Ishikawa (cell line): ENCODE measurements around the gene HTR2B.

Experiments used
- CEBPB ChIP-seq: IDR thresholded peaks from 2 replicates; pipeline ENCODE4 v1.6.1; 2012
- CREB1 ChIP-seq: IDR thresholded peaks from 2 replicates; pipeline ENCODE4 v1.6.1; 2012; ENCODE audit warnings: low read depth
- EGR1 ChIP-seq: IDR thresholded peaks from 2 replicates; pipeline ENCODE4 v1.6.1; 2012
- EP300 ChIP-seq: IDR thresholded peaks from 2 replicates; pipeline ENCODE4 v1.6.1; 2012; ENCODE audit warnings: borderline replicate concordance
- FOXM1 ChIP-seq: IDR thresholded peaks from 2 replicates; pipeline ENCODE4 v1.6.1; 2012; ENCODE audit warnings: low read depth, borderline replicate concordance
- NFIC ChIP-seq: IDR thresholded peaks from 2 replicates; pipeline ENCODE4 v1.6.1; 2012
- RAD21 ChIP-seq: IDR thresholded peaks from 2 replicates; pipeline ENCODE4 v1.6.1; 2012; ENCODE audit warnings: low read depth
- REST ChIP-seq: IDR thresholded peaks from 2 replicates; pipeline ENCODE4 v1.6.1; 2012; ENCODE audit warnings: low read depth, mild to moderate bottlenecking
- TAF1 ChIP-seq: IDR thresholded peaks from 2 replicates; pipeline ENCODE4 v1.6.1; 2012; ENCODE audit warnings: low read depth, mild to moderate bottlenecking
- TCF12 ChIP-seq: IDR thresholded peaks from 2 replicates; pipeline ENCODE4 v1.6.1; 2012; ENCODE audit warnings: low read depth
- TEAD4 ChIP-seq: IDR thresholded peaks from 2 replicates; pipeline ENCODE4 v1.6.1; 2012
- YY1 ChIP-seq: IDR thresholded peaks from 2 replicates; pipeline ENCODE4 v1.6.1; 2012; ENCODE audit warnings: low read depth
- TF ChIP-seq, protein P1 (sequence below): IDR thresholded peaks from 2 replicates; pipeline ENCODE4 v1.6.1; 2012

- TF ChIP-seq EP300: no peak
- no peak for TF ChIP-seq CEBPB
- no peak for TF ChIP-seq TCF12
- no peak for TF ChIP-seq YY1
- no peak for TF ChIP-seq TAF1
- no peak for TF ChIP-seq TEAD4
- no peak for TF ChIP-seq CREB1
- TF ChIP-seq, protein P1, sequence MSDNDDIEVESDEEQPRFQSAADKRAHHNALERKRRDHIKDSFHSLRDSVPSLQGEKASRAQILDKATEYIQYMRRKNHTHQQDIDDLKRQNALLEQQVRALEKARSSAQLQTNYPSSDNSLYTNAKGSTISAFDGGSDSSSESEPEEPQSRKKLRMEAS: no peak
- TF ChIP-seq RAD21: no peak
- TF ChIP-seq REST: no peak
- TF ChIP-seq EGR1: no peak
- no peak for TF ChIP-seq NFIC
- TF ChIP-seq FOXM1: no peak
These were observed at the start of gene HTR2B for GRCh38 chr2:231124838-231125568.
